Measurements from ENCODE around the gene CASP5.

GRCh38 chr11:104957280-104957679 is 65.7 kb downstream of the CASP5 start:
- TF ChIP-seq CTCF (IDR thresholded peaks at IDR 0.05) (no peak), REST (IDR thresholded peaks at IDR 0.05) (no peak), BCL3 (IDR thresholded peaks at IDR 0.05) (no peak), KDM5A (IDR thresholded peaks at IDR 0.05) (no peak)

Measured in A549 (cell line).